ENCODE measurements around the gene BBS12. TPM values are rescaled to one million over a fixed set of nuclear protein-coding genes. Genes with fewer than 3 reads are reported as not detected.

The BBS12 gene
- total and polyA plus RNA-seq, 9 of the 15 experiments (the other 6 are each of a cell fraction or from before 2014, with no cell fraction given), result 2.7 to 6.5 (median 3.3) TPM

GRCh38 chr4:122775987-122776836 is 43.7 kb downstream of the BBS12 start (continued):
- TF ChIP-seq HMG20A (CRISPR knock-in tag; conservative IDR thresholded peaks at IDR 0.05) (no peak), SUPT5H (IDR thresholded peaks at IDR 0.05) (peak; percentile 48), PHTF2 (CRISPR knock-in tag; IDR thresholded peaks at IDR 0.05) (no peak), KDM1A (IDR thresholded peaks at IDR 0.05) (peak; percentile 66 to 68), SMAD2 (IDR thresholded peaks at IDR 0.05; ENCODE audit: low read depth, low read length) (no peak), ZNF766 (CRISPR knock-in tag; conservative IDR thresholded peaks at IDR 0.05) (no peak), LCOR (CRISPR knock-in tag; IDR thresholded peaks at IDR 0.05) (no peak), ZNF431 (CRISPR knock-in tag; IDR thresholded peaks at IDR 0.05) (no peak), MGA (IDR thresholded peaks at IDR 0.05) (0 out of 2 replicates have a peak, but pooled peaks have one; percentile 16), ZBED1 (IDR thresholded peaks at IDR 0.05) (no peak)
- TF ChIP-seq, protein P1, sequence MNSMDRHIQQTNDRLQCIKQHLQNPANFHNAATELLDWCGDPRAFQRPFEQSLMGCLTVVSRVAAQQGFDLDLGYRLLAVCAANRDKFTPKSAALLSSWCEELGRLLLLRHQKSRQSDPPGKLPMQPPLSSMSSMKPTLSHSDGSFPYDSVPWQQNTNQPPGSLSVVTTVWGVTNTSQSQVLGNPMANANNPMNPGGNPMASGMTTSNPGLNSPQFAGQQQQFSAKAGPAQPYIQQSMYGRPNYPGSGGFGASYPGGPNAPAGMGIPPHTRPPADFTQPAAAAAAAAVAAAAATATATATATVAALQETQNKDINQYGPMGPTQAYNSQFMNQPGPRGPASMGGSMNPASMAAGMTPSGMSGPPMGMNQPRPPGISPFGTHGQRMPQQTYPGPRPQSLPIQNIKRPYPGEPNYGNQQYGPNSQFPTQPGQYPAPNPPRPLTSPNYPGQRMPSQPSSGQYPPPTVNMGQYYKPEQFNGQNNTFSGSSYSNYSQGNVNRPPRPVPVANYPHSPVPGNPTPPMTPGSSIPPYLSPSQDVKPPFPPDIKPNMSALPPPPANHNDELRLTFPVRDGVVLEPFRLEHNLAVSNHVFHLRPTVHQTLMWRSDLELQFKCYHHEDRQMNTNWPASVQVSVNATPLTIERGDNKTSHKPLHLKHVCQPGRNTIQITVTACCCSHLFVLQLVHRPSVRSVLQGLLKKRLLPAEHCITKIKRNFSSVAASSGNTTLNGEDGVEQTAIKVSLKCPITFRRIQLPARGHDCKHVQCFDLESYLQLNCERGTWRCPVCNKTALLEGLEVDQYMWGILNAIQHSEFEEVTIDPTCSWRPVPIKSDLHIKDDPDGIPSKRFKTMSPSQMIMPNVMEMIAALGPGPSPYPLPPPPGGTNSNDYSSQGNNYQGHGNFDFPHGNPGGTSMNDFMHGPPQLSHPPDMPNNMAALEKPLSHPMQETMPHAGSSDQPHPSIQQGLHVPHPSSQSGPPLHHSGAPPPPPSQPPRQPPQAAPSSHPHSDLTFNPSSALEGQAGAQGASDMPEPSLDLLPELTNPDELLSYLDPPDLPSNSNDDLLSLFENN (IDR thresholded peaks at IDR 0.05; ENCODE audit: low read depth in 2 of 2, low read length in 2 of 2), result peak in 1 of 2 experiments; percentile 66; a peak in 1 of 4 replicates

Data from K562 (cell line).